HepG2 (cell line): ENCODE results near the gene TFF1. TPM values are rescaled to one million over a fixed set of nuclear protein-coding genes. Genes with fewer than 3 reads are reported as not detected.

Experiments
- HNRNPLL ChIP-seq: fragments of 200-400 bp; formaldehyde crosslinking; IDR thresholded peaks from 2 replicates; pipeline ENCODE4 v1.6.1; 2017; ENCODE audit warnings: mild to moderate bottlenecking, low read depth, low read length; ENCODE audit not compliant: poor library complexity, severe bottlenecking
- IRF9 ChIP-seq: sonication (generic); formaldehyde crosslinking; IDR thresholded peaks from 2 replicates; pipeline ENCODE4 v1.8.0; 2022; ENCODE audit warnings: missing genetic modification reagents, mild to moderate bottlenecking, borderline replicate concordance
- JDP2 ChIP-seq: sonication (generic); formaldehyde crosslinking; IDR thresholded peaks from 2 replicates; pipeline ENCODE4 v1.8.1; 2022; ENCODE audit warnings: missing genetic modification reagents, borderline replicate concordance
- MAX ChIP-seq: IDR thresholded peaks from 2 replicates; pipeline ENCODE4 v1.6.1; 2012; ENCODE audit warnings: inconsistent platforms
- NFE2 ChIP-seq: sonication (generic); formaldehyde crosslinking; IDR thresholded peaks from 2 replicates; pipeline ENCODE4 v1.4.0; 2020; ENCODE audit warnings: missing genetic modification reagents
- NR1H2 ChIP-seq: sonication (generic); formaldehyde crosslinking; IDR thresholded peaks from 2 replicates; pipeline ENCODE4 v1.8.1; 2022; ENCODE audit warnings: low read depth, missing genetic modification reagents, borderline replicate concordance
- ONECUT2 ChIP-seq: sonication (generic); formaldehyde crosslinking; IDR thresholded peaks from 2 replicates; pipeline ENCODE4 v1.4.0; 2020; ENCODE audit warnings: missing genetic modification reagents
- RAD21 ChIP-seq: fragments of 450-650 bp; formaldehyde crosslinking; IDR thresholded peaks from 2 replicates; pipeline ENCODE4 v1.5.0; 2020; ENCODE audit warnings: mild to moderate bottlenecking
- SMC3 ChIP-seq: IDR thresholded peaks from 2 replicates; pipeline ENCODE4 v1.6.1; 2011; ENCODE audit warnings: low read length, improper control_type of control experiment
- STAG1 ChIP-seq: sonication (generic); formaldehyde crosslinking; IDR thresholded peaks from 2 replicates; pipeline ENCODE4 v1.4.0; 2020; ENCODE audit warnings: missing genetic modification reagents
- TFAP4 ChIP-seq: sonication (generic); IDR thresholded peaks from 2 replicates; pipeline ENCODE4 v1.6.1; 2016; ENCODE audit warnings: low read depth, borderline replicate concordance
- XRCC5 ChIP-seq: fragments of 200-400 bp; formaldehyde crosslinking; optimal IDR thresholded peaks from 2 replicates; pipeline ENCODE3; 2017; ENCODE audit warnings: mild to moderate bottlenecking, low read length
- ZBTB39 ChIP-seq: sonication (generic); formaldehyde crosslinking; IDR thresholded peaks from 2 replicates; pipeline ENCODE4 v1.5.0; 2020; ENCODE audit warnings: missing genetic modification reagents
- ZNF292 ChIP-seq: sonication (generic); formaldehyde crosslinking; IDR thresholded peaks from 2 replicates; pipeline ENCODE4 v1.8.1; 2022; ENCODE audit warnings: mild to moderate bottlenecking, low read depth, missing genetic modification reagents, borderline replicate concordance
- ZNF619 ChIP-seq: sonication (generic); formaldehyde crosslinking; IDR thresholded peaks from 2 replicates; pipeline ENCODE4 v1.4.0; 2020; ENCODE audit warnings: mild to moderate bottlenecking, missing genetic modification reagents
- polyA plus RNA-seq, 8 experiments: library from polyadenylated mRNA; depleted of rRNA in 3 of 8; stranded (reverse) in 7 of 8; unstranded in 1 of 8; fragments of >200 nt; fragmentation: Illumina TruSeq in 4 of 8; extraction: Trizol in 4 of 8; gene quantifications; 2 replicates each; pipeline versions ENCODE4 v1.2.1 to v1.2.3, GENCODE V29; 2011 to 2016; ENCODE audit warnings: low read depth in 4 of 8, missing spikeins in 1 of 8, mixed read lengths in 1 of 8; ENCODE audit not compliant: insufficient read depth in 1 of 8
- total RNA-seq, 5 experiments: library from RNA; depleted of rRNA; stranded (reverse); fragments of >200 nt; fragmentation: Illumina TruSeq; extraction: Trizol; gene quantifications; 2 replicates each; pipeline ENCODE4 v1.2.3, GENCODE V29; 2016; ENCODE audit warnings: low read depth in 1 of 5
- TF ChIP-seq, protein P1 (sequence below), 2 experiments: sonication (generic) in 1 of 2; formaldehyde crosslinking in 1 of 2; IDR thresholded peaks; 2 replicates each; pipeline versions ENCODE4 v1.4.0 to v1.6.1; 2018 to 2020; ENCODE audit warnings: missing genetic modification reagents in 2 of 2, borderline replicate concordance in 1 of 2, low read depth in 1 of 2, mild to moderate bottlenecking in 1 of 2, missing biosample characterization in 1 of 2
- TF ChIP-seq, protein P2 (sequence below): IDR thresholded peaks from 2 replicates; pipeline ENCODE4 v1.6.1; 2016
- TF ChIP-seq, protein P3 (sequence below): sonication (generic); formaldehyde crosslinking; IDR thresholded peaks from 2 replicates; pipeline ENCODE4 v1.8.0; 2022; ENCODE audit warnings: mild to moderate bottlenecking, missing genetic modification reagents
- TF ChIP-seq, protein P4 (sequence below): sonication (generic); formaldehyde crosslinking; IDR thresholded peaks from 2 replicates; pipeline ENCODE4 v1.4.0; 2020; ENCODE audit warnings: missing genetic modification reagents

Gene TFF1
- total and polyA plus RNA-seq, 2 of the 13 experiments (the other 11 are each of a cell fraction or from before 2014, with no cell fraction given), result 0.24 to 19.4 TPM

GRCh38 chr21:42381347-42381984 lies 15.1 kb upstream of the TFF1 start (continued):
- TF ChIP-seq TFAP4 (peak; percentile 59; the same call in 1 of the 2 replicates), ZNF619 (CRISPR knock-in tag) (no peak), RAD21 (peak; percentile 75), IRF9 (no peak), NR1H2 (no peak), STAG1 (CRISPR knock-in tag) (peak; percentile 85), XRCC5 (peak; percentile 70), ZNF292 (CRISPR knock-in tag) (no peak), ONECUT2 (CRISPR knock-in tag) (no peak), ZBTB39 (CRISPR knock-in tag) (no peak), HNRNPLL (no peak), MAX (no peak), NFE2 (CRISPR knock-in tag) (no peak), JDP2 (CRISPR knock-in tag) (no peak), SMC3 (peak; percentile 87)
- TF ChIP-seq, protein P1, sequence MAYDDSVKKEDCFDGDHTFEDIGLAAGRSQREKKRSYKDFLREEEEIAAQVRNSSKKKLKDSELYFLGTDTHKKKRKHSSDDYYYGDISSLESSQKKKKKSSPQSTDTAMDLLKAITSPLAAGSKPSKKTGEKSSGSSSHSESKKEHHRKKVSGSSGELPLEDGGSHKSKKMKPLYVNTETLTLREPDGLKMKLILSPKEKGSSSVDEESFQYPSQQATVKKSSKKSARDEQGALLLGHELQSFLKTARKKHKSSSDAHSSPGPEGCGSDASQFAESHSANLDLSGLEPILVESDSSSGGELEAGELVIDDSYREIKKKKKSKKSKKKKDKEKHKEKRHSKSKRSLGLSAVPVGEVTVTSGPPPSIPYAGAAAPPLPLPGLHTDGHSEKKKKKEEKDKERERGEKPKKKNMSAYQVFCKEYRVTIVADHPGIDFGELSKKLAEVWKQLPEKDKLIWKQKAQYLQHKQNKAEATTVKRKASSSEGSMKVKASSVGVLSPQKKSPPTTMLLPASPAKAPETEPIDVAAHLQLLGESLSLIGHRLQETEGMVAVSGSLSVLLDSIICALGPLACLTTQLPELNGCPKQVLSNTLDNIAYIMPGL (CRISPR knock-in tag; IDR thresholded peaks at IDR 0.05; ENCODE audit: borderline replicate concordance in 1 of 2, low read depth in 1 of 2), result peak in 1 of 2 experiments; percentile 54; a peak in 1 of 4 replicates
- TF ChIP-seq, protein P2, sequence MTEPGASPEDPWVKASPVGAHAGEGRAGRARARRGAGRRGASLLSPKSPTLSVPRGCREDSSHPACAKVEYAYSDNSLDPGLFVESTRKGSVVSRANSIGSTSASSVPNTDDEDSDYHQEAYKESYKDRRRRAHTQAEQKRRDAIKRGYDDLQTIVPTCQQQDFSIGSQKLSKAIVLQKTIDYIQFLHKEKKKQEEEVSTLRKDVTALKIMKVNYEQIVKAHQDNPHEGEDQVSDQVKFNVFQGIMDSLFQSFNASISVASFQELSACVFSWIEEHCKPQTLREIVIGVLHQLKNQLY (CRISPR knock-in tag), result no peak
- TF ChIP-seq, protein P3, sequence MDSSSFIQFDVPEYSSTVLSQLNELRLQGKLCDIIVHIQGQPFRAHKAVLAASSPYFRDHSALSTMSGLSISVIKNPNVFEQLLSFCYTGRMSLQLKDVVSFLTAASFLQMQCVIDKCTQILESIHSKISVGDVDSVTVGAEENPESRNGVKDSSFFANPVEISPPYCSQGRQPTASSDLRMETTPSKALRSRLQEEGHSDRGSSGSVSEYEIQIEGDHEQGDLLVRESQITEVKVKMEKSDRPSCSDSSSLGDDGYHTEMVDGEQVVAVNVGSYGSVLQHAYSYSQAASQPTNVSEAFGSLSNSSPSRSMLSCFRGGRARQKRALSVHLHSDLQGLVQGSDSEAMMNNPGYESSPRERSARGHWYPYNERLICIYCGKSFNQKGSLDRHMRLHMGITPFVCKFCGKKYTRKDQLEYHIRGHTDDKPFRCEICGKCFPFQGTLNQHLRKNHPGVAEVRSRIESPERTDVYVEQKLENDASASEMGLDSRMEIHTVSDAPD (CRISPR knock-in tag), result no peak
- TF ChIP-seq, protein P4, sequence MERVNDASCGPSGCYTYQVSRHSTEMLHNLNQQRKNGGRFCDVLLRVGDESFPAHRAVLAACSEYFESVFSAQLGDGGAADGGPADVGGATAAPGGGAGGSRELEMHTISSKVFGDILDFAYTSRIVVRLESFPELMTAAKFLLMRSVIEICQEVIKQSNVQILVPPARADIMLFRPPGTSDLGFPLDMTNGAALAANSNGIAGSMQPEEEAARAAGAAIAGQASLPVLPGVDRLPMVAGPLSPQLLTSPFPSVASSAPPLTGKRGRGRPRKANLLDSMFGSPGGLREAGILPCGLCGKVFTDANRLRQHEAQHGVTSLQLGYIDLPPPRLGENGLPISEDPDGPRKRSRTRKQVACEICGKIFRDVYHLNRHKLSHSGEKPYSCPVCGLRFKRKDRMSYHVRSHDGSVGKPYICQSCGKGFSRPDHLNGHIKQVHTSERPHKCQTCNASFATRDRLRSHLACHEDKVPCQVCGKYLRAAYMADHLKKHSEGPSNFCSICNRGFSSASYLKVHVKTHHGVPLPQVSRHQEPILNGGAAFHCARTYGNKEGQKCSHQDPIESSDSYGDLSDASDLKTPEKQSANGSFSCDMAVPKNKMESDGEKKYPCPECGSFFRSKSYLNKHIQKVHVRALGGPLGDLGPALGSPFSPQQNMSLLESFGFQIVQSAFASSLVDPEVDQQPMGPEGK (CRISPR knock-in tag), result peak; percentile 58
